ENCODE measurements around the gene PDGFC. TPM values are rescaled to one million over a fixed set of nuclear protein-coding genes. Genes with fewer than 3 reads are reported as not detected.

The PDGFC gene
- total RNA-seq, 1 experiment from 2014 or later: 5.3 TPM

GRCh38 chr4:156774422-156774821 is 197.2 kb downstream of the PDGFC start:
- H3K4me1 Mint-ChIP-seq: peaks cover 40% of the 10 kb centered on the region
- ChIA-PET POLR2A (no interaction called here), CTCF (no interaction called here)
- ATAC-seq (no peak; the same call in 1 of the 2 replicates), DNase-seq (ENCODE audit: low spot score) (no peak)
- no peaks in the 10 kb centered on the region for H3K27me3 Mint-ChIP-seq (ENCODE audit: low read depth)
- no peak overlapping the region for H3K4me3 Mint-ChIP-seq
- no peaks in the 10 kb centered on the region for H3K9me3 Mint-ChIP-seq
- TF ChIP-seq RORB (CRISPR knock-in tag; IDR thresholded peaks at IDR 0.05): no peak
- no peak for TF ChIP-seq ETV6 (CRISPR knock-in tag; IDR thresholded peaks at IDR 0.05)
- no peak for TF ChIP-seq ZNF317 (CRISPR knock-in tag; IDR thresholded peaks at IDR 0.05; ENCODE audit: borderline replicate concordance, low read depth)
- TF ChIP-seq, protein P1, sequence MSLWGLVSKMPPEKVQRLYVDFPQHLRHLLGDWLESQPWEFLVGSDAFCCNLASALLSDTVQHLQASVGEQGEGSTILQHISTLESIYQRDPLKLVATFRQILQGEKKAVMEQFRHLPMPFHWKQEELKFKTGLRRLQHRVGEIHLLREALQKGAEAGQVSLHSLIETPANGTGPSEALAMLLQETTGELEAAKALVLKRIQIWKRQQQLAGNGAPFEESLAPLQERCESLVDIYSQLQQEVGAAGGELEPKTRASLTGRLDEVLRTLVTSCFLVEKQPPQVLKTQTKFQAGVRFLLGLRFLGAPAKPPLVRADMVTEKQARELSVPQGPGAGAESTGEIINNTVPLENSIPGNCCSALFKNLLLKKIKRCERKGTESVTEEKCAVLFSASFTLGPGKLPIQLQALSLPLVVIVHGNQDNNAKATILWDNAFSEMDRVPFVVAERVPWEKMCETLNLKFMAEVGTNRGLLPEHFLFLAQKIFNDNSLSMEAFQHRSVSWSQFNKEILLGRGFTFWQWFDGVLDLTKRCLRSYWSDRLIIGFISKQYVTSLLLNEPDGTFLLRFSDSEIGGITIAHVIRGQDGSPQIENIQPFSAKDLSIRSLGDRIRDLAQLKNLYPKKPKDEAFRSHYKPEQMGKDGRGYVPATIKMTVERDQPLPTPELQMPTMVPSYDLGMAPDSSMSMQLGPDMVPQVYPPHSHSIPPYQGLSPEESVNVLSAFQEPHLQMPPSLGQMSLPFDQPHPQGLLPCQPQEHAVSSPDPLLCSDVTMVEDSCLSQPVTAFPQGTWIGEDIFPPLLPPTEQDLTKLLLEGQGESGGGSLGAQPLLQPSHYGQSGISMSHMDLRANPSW (CRISPR knock-in tag; conservative IDR thresholded peaks at IDR 0.05; ENCODE audit: low read depth): no peak
- no peak for TF ChIP-seq FOXJ3 (CRISPR knock-in tag; IDR thresholded peaks at IDR 0.05; ENCODE audit: borderline replicate concordance)
- no peak for TF ChIP-seq CBFB (CRISPR knock-in tag; IDR thresholded peaks at IDR 0.05; ENCODE audit: low read depth)
- TF ChIP-seq, protein P2, sequence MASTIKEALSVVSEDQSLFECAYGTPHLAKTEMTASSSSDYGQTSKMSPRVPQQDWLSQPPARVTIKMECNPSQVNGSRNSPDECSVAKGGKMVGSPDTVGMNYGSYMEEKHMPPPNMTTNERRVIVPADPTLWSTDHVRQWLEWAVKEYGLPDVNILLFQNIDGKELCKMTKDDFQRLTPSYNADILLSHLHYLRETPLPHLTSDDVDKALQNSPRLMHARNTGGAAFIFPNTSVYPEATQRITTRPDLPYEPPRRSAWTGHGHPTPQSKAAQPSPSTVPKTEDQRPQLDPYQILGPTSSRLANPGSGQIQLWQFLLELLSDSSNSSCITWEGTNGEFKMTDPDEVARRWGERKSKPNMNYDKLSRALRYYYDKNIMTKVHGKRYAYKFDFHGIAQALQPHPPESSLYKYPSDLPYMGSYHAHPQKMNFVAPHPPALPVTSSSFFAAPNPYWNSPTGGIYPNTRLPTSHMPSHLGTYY (CRISPR knock-in tag; IDR thresholded peaks at IDR 0.05): no peak
- TF ChIP-seq, protein P3, sequence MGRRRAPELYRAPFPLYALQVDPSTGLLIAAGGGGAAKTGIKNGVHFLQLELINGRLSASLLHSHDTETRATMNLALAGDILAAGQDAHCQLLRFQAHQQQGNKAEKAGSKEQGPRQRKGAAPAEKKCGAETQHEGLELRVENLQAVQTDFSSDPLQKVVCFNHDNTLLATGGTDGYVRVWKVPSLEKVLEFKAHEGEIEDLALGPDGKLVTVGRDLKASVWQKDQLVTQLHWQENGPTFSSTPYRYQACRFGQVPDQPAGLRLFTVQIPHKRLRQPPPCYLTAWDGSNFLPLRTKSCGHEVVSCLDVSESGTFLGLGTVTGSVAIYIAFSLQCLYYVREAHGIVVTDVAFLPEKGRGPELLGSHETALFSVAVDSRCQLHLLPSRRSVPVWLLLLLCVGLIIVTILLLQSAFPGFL (CRISPR knock-in tag; IDR thresholded peaks at IDR 0.05; ENCODE audit: borderline replicate concordance): no peak
- TF ChIP-seq CTCF (IDR thresholded peaks at IDR 0.05): no peak
- TF ChIP-seq MXD4 (CRISPR knock-in tag; IDR thresholded peaks at IDR 0.05; ENCODE audit: borderline replicate concordance): no peak
- TF ChIP-seq, protein P4, sequence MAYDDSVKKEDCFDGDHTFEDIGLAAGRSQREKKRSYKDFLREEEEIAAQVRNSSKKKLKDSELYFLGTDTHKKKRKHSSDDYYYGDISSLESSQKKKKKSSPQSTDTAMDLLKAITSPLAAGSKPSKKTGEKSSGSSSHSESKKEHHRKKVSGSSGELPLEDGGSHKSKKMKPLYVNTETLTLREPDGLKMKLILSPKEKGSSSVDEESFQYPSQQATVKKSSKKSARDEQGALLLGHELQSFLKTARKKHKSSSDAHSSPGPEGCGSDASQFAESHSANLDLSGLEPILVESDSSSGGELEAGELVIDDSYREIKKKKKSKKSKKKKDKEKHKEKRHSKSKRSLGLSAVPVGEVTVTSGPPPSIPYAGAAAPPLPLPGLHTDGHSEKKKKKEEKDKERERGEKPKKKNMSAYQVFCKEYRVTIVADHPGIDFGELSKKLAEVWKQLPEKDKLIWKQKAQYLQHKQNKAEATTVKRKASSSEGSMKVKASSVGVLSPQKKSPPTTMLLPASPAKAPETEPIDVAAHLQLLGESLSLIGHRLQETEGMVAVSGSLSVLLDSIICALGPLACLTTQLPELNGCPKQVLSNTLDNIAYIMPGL (CRISPR knock-in tag; IDR thresholded peaks at IDR 0.05): no peak
- TF ChIP-seq FOXP4 (CRISPR knock-in tag; IDR thresholded peaks at IDR 0.05): no peak
- TF ChIP-seq ZBTB43 (CRISPR knock-in tag; IDR thresholded peaks at IDR 0.05): no peak
- TF ChIP-seq NFATC4 (CRISPR knock-in tag; IDR thresholded peaks at IDR 0.05): no peak
- TF ChIP-seq IRF2 (CRISPR knock-in tag; IDR thresholded peaks at IDR 0.05; ENCODE audit: borderline replicate concordance, low read depth): no peak
- TF ChIP-seq GTF2I (CRISPR knock-in tag; conservative IDR thresholded peaks at IDR 0.05): no peak
- TF ChIP-seq SOX15 (CRISPR knock-in tag; IDR thresholded peaks at IDR 0.05): no peak
- TF ChIP-seq E2F1 (CRISPR knock-in tag; IDR thresholded peaks at IDR 0.05): no peak
- TF ChIP-seq NR3C1 (CRISPR knock-in tag; conservative IDR thresholded peaks at IDR 0.05; ENCODE audit: low read depth): no peak
- TF ChIP-seq, protein P5, sequence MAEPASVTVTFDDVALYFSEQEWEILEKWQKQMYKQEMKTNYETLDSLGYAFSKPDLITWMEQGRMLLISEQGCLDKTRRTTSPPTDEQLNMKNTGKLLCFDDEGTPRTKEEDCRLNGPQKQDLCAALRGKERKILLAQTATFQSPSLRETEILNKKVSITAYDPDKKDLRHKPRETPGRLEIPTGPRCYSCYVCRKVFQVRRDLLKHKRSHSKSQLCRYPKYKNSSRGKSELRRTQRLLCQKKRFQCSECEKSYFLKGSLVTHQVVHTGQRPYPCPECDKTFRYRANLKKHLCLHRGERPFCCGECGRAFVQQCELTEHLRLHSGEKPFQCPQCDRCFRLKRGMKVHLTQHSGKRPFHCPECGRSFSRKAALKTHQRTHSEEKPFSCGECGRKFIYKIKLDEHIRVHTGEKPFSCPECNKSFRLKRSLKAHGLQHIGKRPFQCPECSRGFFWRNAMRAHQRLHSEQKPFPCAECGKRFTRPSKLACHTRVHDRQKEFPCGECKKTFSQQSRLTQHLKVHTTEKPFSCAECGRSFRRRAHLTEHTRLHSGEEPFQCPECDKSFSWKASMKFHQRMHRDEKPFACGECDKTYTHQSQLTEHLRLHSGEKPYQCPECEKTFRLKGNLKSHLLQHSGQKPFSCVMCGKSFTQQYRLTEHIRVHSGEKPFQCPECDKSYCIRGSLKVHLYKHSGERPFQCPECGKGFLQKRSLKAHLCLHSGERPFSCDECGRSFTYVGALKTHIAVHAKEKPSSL (CRISPR knock-in tag; conservative IDR thresholded peaks at IDR 0.05): no peak
- H3K36me3 Mint-ChIP-seq: no peaks in the 10 kb centered on the region
- no peak overlapping the region for H3K27ac Mint-ChIP-seq

Measured in WTC11 (cell line).